Heart right ventricle (tissue), 16 donors: ENCODE measurements around the gene NAXD. TPM values are rescaled to one million over a fixed set of nuclear protein-coding genes. Genes with fewer than 3 reads are reported as not detected.

Experiments used
- ATAC-seq, 8 donors: fragments of 200-7000 bp; cut with Tn5 transposase; one replicate each; pipeline ENCODE4 v1.9.1; 2020; ENCODE audit warnings: mild to moderate bottlenecking in 8 of 8, moderate library complexity in 8 of 8, moderate number of reproducible peaks in 1 of 8
- DNase-seq, 2 donors: peaks; one replicate each; pipeline ENCODE4 v3.0.0-alpha.2; 2020
- H3K27ac ChIP-seq, 10 donors: fragments of 200-600 bp; sonication (generic) in 2 of 10; one replicate each; pipeline versions ENCODE4 v1.5.0 to v1.8.0; 2020 to 2022; ENCODE audit warnings: mild to moderate bottlenecking in 3 of 10
- H3K27me3 ChIP-seq, 7 donors: fragments of 200-600 bp; one replicate each; pipeline ENCODE4 v1.8.0; 2021 to 2022; ENCODE audit warnings: mild to moderate bottlenecking in 2 of 7
- H3K36me3 ChIP-seq, 9 donors: fragments of 200-600 bp; sonication (generic) in 1 of 9; one replicate each; pipeline versions ENCODE4 v1.5.0 to v1.8.0; 2020 to 2022; ENCODE audit warnings: mild to moderate bottlenecking in 2 of 9
- H3K4me1 ChIP-seq, 9 donors: fragments of 200-600 bp; sonication (generic) in 1 of 9; one replicate each; pipeline versions ENCODE4 v1.5.0 to v1.8.0; 2020 to 2022; ENCODE audit warnings: mild to moderate bottlenecking in 4 of 9
- H3K4me3 ChIP-seq, 10 donors: fragments of 200-600 bp; sonication (generic) in 2 of 10; one replicate each; pipeline versions ENCODE4 v1.5.0 to v1.8.0; 2020 to 2022; ENCODE audit warnings: mild to moderate bottlenecking in 7 of 10, moderate library complexity in 2 of 10
- H3K9me3 ChIP-seq, 11 donors: fragments of 200-600 bp in 10 of 11; sonication (generic) in 2 of 11; one replicate each; pipeline versions ENCODE4 v1.5.0 to v1.8.0; 2013 to 2022; ENCODE audit warnings: mild to moderate bottlenecking in 2 of 11, control low read depth in 1 of 11, moderate library complexity in 1 of 11
- WGBS, 2 donors: extraction: QIAGEN DNeasy Blood & Tissue Kit; methylation state at CpG; one replicate each; pipeline ENCODE4 v1.1.7; 2013; ENCODE audit warnings: inconsistent platforms in 1 of 2; 5-methylcytosine and 5-hydroxymethylcytosine counted together
- intact Hi-C, 10 donors: fragments of 100-400 bp; cut with DNase I; formaldehyde crosslinking; loops; one replicate each; pipeline versions ENCODE4 v1.11.1 to v1.14.2; 2022
- polyA plus RNA-seq, 2 donors: library from polyadenylated mRNA; stranded (reverse); fragments of 200-250 nt; gene quantifications; one replicate each; pipeline ENCODE4 v1.2.3, GENCODE V29; 2013
- total RNA-seq, 10 donors: library from RNA; stranded (reverse); fragmentation: NEBNext Ultra II Directional in 3 of 10; extraction: Animal tissue kit (Norgen Biotek cat#: 25700) in 3 of 10; gene quantifications; one replicate each; pipeline versions ENCODE4 v1.2.1 to v1.2.4, GENCODE V29; 2021 to 2023
- TF ChIP-seq, protein P1 (sequence below), 9 donors: fragments of 200-600 bp; sonication (generic) in 2 of 9; IDR thresholded peaks; one replicate each; pipeline versions ENCODE4 v1.5.0 to v1.8.0; 2021 to 2022; ENCODE audit warnings: antibody characterized with exemption in 9 of 9, mild to moderate bottlenecking in 5 of 9, moderate library complexity in 1 of 9
- donor health status: Arrhythmogenic right ventricular cardiomyopathy.
- donor health status: ischemic (EF 13 %, LVEDD 7.1; RV severe dilation, severe dysfunction).
- donor health status: healthy with polysubstance abuse.
- donor health status: DM: no; HTN: yes; CAD: no.
- donor health status: DM: no; HTN: no; CAD: no.
- donor health status: ischemic (EF 25% LVEDD 6.9; RV normal size, moderate dysfunction).
- donor health status: ischemic (EF 25% LVEDD 5.7; RV mildly dilated, moderate dysfunction).
- donor health status: healthy.
- donor health status: DM: yes; HTN: yes; CAD: no.
- donor health status: Ischemic cardiomyopathy.
- donor health status: ischemic (EF 35%, LVEDD 5.7; RV mildly dilated, moderate dysfunction).
- donor health status: nonischemic (EF 11% LVEDD 7.7; RV severe dilation, severe dysfunction).
- donor health status: DM: yes; HTN: yes; CAD: no.
- donor health status: PGD.
- donor health status: ischemic (EF 29% LVEDD 5.4; RV normal size, mild dysfunction).
- donor health status: nonischemic (EF 23%, LVEDD 6.1; RV moderate dilation, normal function).

NAXD gene
- total and polyA plus RNA-seq, 12 donors = 22.1 to 43.4 (median 27.8) TPM

GRCh38 chr13:110641055-110642015, 26.0 kb downstream of the NAXD start:
- H3K9me3 ChIP-seq = no peaks in the 10 kb centered on the region
- intact Hi-C loops = no loop called here
- peaks cover 1 to 98% (median 50%) of the 10 kb centered on the region in 9 donors for H3K36me3 ChIP-seq
- no peaks in the 10 kb centered on the region for H3K27me3 ChIP-seq
- peak overlapping the region in 5 of 10 donors; percentile 25 to 65 (median 46) for H3K27ac ChIP-seq
- 64 to 67% methylated on average over 29 of the region's 29 CpGs for WGBS, 2 donors
- DNase-seq = peak in 1 of 2 donors; percentile 37
- TF ChIP-seq, protein P1, sequence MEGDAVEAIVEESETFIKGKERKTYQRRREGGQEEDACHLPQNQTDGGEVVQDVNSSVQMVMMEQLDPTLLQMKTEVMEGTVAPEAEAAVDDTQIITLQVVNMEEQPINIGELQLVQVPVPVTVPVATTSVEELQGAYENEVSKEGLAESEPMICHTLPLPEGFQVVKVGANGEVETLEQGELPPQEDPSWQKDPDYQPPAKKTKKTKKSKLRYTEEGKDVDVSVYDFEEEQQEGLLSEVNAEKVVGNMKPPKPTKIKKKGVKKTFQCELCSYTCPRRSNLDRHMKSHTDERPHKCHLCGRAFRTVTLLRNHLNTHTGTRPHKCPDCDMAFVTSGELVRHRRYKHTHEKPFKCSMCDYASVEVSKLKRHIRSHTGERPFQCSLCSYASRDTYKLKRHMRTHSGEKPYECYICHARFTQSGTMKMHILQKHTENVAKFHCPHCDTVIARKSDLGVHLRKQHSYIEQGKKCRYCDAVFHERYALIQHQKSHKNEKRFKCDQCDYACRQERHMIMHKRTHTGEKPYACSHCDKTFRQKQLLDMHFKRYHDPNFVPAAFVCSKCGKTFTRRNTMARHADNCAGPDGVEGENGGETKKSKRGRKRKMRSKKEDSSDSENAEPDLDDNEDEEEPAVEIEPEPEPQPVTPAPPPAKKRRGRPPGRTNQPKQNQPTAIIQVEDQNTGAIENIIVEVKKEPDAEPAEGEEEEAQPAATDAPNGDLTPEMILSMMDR (IDR thresholded peaks at IDR 0.05) = no peak
- ATAC-seq = peak in 5 of 8 donors; percentile 2 to 57 (median 30)
- no peak overlapping the region for H3K4me3 ChIP-seq
- H3K4me1 ChIP-seq = peaks cover 0 to 30% (median 21%) of the 10 kb centered on the region in 9 donors

DNA sequence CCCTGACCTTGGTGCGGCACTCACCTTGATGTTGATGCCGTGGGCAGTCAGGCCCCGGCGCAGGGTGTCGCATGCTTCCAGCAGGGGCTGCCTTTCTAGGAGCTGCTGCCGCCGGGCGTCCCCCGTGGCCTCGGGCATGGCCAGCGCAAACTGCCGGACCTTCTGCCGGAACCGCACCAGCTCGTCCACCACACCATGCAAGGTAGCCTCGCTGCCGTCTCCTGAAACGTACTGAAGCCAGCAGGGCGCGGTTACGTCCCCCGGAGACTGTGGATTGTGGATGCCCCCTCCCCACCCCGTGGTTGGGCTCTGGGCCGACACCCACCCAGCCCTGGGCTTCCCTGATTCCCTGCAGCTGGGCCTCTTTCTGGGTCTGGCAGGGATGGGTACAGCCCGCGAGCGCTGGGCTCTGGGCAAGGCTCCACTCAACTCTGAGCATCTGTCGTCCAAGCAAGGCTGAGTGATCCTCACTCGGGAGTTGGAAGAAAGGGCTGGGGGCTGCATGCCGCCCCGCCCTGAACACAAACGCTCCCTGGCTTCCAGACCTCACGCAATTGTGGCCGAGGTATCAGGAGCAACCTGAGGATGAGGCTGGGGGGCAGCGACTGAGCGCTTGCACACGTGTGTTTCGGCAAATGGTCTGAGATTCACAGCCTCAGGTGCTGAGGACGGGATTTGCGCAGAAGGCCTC, 27.1 kb downstream of the NAXD start:
- Histone ChIP-seq H3K9me3 (no peaks in the 10 kb centered on the region), H3K4me3 (no peak overlapping the region), H3K27ac (no peak overlapping the region), H3K27me3 (no peaks in the 10 kb centered on the region), H3K4me1 (peaks cover 0 to 30% (median 21%) of the 10 kb centered on the region in 9 donors), H3K36me3 (peaks cover 0 to 95% (median 39%) of the 10 kb centered on the region in 9 donors)
- ATAC-seq = no peak
- no peak for DNase-seq
- 91% methylated on average over 40 of the region's 40 CpGs for WGBS, 2 donors
- TF ChIP-seq, protein P1 (IDR thresholded peaks at IDR 0.05) = no peak
- intact Hi-C loops = no loop called here

DNA sequence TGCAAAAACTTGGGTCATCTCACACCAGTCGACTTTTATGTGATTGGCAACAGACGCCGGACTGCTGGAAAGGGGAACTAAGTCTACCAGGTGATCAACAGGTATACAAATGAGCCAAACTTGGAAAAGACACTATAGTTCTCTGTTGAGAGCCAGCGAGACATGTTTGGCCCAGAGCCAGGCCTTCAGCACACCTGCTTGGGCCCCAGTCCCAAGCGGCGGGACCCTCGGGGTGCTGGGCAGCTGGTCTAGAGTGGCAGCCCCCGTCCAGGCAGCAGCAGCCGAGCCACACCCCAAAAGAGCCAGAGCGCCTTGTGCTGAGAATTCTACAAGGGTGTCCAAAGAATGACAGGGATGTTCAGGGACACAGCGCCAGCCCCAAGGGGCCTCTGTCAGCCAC, 28.0 kb downstream of the NAXD start:
- Histone ChIP-seq H3K36me3 (peaks cover 0 to 89% (median 31%) of the 10 kb centered on the region in 9 donors), H3K4me3 (no peak overlapping the region), H3K27ac (no peak overlapping the region), H3K9me3 (no peaks in the 10 kb centered on the region), H3K27me3 (no peaks in the 10 kb centered on the region), H3K4me1 (peaks cover 0 to 30% (median 21%) of the 10 kb centered on the region in 9 donors)
- DNase-seq = no peak
- TF ChIP-seq, protein P1 (IDR thresholded peaks at IDR 0.05) = no peak
- intact Hi-C loops = no loop called here
- no peak for ATAC-seq
- WGBS, 2 donors = 88 to 93% methylated on average over 11 of the region's 11 CpGs

- TF ChIP-seq, protein P1 (IDR thresholded peaks at IDR 0.05) = no peak
- intact Hi-C loops = no loop called here
- Histone ChIP-seq H3K4me1 (peaks cover 0 to 30% (median 21%) of the 10 kb centered on the region in 9 donors), H3K27ac (no peak overlapping the region), H3K9me3 (no peaks in the 10 kb centered on the region), H3K4me3 (no peak overlapping the region), H3K27me3 (no peaks in the 10 kb centered on the region), H3K36me3 (peaks cover 0 to 88% (median 26%) of the 10 kb centered on the region in 9 donors)
- DNase-seq = no peak
- WGBS, 2 donors = 87 to 89% methylated on average over 13 of the region's 13 CpGs
- no peak for ATAC-seq
These were observed 28.6 kb downstream of the NAXD start for GRCh38 chr13:110643768-110644421.
